Vagina (tissue), 2 donors: Measurements from ENCODE around the gene ZNF182.
"Not testable (repeated sequence)": the region's sequence is repeated elsewhere in the genome, so short reads cannot be mapped to it uniquely, and the experiment has no call there.

Experiments used
- POLR2A ChIP-seq, 2 donors: fragments of 450-650 bp; IDR thresholded peaks; one replicate each; pipeline ENCODE4 v1.6.1; 2017; ENCODE audit warnings: antibody characterized with exemption in 2 of 2, mild to moderate bottlenecking in 2 of 2, moderate library complexity in 2 of 2
- POLR2AphosphoS5 ChIP-seq, 2 donors: sonication (generic); formaldehyde crosslinking; IDR thresholded peaks; one replicate each; pipeline ENCODE4 v1.9.0; 2017; ENCODE audit warnings: antibody characterized with exemption in 2 of 2, mild to moderate bottlenecking in 2 of 2, low read depth in 1 of 2; ENCODE audit not compliant: insufficient read depth in 1 of 2
- TF ChIP-seq, protein P1 (sequence below), 3 experiments: fragments of 450-650 bp in 2 of 3; fragments of 200-600 bp in 1 of 3; sonication (generic) in 1 of 3; IDR thresholded peaks; one replicate each; pipeline ENCODE4 v1.5.1; 2017 to 2019; ENCODE audit warnings: antibody characterized with exemption in 3 of 3, mild to moderate bottlenecking in 2 of 3, moderate library complexity in 2 of 3

DNA sequence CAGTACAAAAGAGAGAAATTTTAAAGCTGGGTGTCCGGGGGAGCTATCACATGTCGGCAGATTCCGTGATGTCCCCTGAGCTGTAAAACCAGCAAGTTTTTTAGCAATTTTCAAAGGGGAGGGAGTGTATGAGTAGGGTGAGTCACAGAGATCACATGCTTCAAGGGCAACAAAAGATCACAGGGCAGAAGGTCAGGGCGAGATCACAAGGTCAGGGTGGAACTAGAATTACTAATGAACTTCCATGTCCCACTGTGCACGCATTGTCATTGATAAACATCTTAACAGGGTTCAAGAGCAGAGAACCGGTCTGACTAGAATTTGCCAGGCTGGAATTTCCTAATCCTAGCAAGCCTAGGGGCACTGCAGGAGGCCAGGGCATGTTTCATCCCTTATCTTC is 42.0 kb downstream of the ZNF182 start:
- TF ChIP-seq, protein P1, sequence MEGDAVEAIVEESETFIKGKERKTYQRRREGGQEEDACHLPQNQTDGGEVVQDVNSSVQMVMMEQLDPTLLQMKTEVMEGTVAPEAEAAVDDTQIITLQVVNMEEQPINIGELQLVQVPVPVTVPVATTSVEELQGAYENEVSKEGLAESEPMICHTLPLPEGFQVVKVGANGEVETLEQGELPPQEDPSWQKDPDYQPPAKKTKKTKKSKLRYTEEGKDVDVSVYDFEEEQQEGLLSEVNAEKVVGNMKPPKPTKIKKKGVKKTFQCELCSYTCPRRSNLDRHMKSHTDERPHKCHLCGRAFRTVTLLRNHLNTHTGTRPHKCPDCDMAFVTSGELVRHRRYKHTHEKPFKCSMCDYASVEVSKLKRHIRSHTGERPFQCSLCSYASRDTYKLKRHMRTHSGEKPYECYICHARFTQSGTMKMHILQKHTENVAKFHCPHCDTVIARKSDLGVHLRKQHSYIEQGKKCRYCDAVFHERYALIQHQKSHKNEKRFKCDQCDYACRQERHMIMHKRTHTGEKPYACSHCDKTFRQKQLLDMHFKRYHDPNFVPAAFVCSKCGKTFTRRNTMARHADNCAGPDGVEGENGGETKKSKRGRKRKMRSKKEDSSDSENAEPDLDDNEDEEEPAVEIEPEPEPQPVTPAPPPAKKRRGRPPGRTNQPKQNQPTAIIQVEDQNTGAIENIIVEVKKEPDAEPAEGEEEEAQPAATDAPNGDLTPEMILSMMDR (IDR thresholded peaks at IDR 0.05): not testable (repeated sequence)
- not testable (repeated sequence) for TF ChIP-seq POLR2A (IDR thresholded peaks at IDR 0.05); POLR2AphosphoS5 (IDR thresholded peaks at IDR 0.05; ENCODE audit: insufficient read depth in 1 of 2, low read depth in 1 of 2)
